HG03558 (cell line): ENCODE results near the gene IBSP.

Experiments used
- ATAC-seq: cut with Tn5 transposase; IDR thresholded peaks from one replicate; pipeline ENCODE4 v1.9.1; 2021; ENCODE audit warnings: moderate number of reproducible peaks; ENCODE audit not compliant: unreplicated experiment; ENCODE audit errors: extremely low read depth

Gene IBSP

GRCh38 chr4:87799301-87800113 lies at the start of gene IBSP:
Gene IBSP, plus strand, starts transcription at chr4:87799554. Its CDS starts 2,808 bp downstream, at chr4:87802362.
- ATAC-seq, result no peak

- no peak for ATAC-seq
Measured at GRCh38 chr4:87749883-87750282, 49.5 kb upstream of the IBSP start.

- ATAC-seq, result no peak
Measured at GRCh38 chr4:87758270-87758669, 41.1 kb upstream of the IBSP start.

GRCh38 chr4:87762311-87762710 lies 37.0 kb upstream of the IBSP start:
- ATAC-seq, result no peak

GRCh38 chr4:87781569-87781968 lies 17.8 kb upstream of the IBSP start:
- no peak for ATAC-seq

GRCh38 chr4:87783781-87784180 lies 15.6 kb upstream of the IBSP start:
- ATAC-seq, result no peak

GRCh38 chr4:87785731-87786509 lies 13.4 kb upstream of the IBSP start:
- ATAC-seq, result no peak

GRCh38 chr4:87802858-87803257 lies 3.5 kb downstream of the IBSP start:
- ATAC-seq, result no peak

- no peak for ATAC-seq
Measured at GRCh38 chr4:87803421-87803820, 4.1 kb downstream of the IBSP start.

GRCh38 chr4:87804871-87805270 lies 5.5 kb downstream of the IBSP start:
- ATAC-seq, result no peak

- ATAC-seq, result no peak
Measured at GRCh38 chr4:87805971-87806370, 6.6 kb downstream of the IBSP start.

- ATAC-seq, result no peak
Measured at GRCh38 chr4:87806520-87806919, 7.2 kb downstream of the IBSP start.

- no peak for ATAC-seq
Measured at GRCh38 chr4:87807402-87807801, 8.0 kb downstream of the IBSP start.

GRCh38 chr4:87811977-87812376 lies 12.6 kb downstream of the IBSP start:
- no peak for ATAC-seq

- no peak for ATAC-seq
Measured at GRCh38 chr4:87819281-87819919, 20.0 kb downstream of the IBSP start.

GRCh38 chr4:87823200-87823599 lies 23.8 kb downstream of the IBSP start:
- ATAC-seq, result no peak

- no peak for ATAC-seq
Measured at GRCh38 chr4:87823724-87824123, 24.4 kb downstream of the IBSP start.

- no peak for ATAC-seq
Measured at GRCh38 chr4:87824352-87824751, 25.0 kb downstream of the IBSP start.

GRCh38 chr4:87832669-87833068 lies 33.3 kb downstream of the IBSP start, which contains the start of gene MEPE:
Gene MEPE, plus strand, starts transcription at chr4:87832969. Its CDS starts 1,746 bp downstream, at chr4:87834715.
- ATAC-seq, result no peak

- no peak for ATAC-seq
Measured at GRCh38 chr4:87834401-87834800, 35.0 kb downstream of the IBSP start.

- ATAC-seq, result no peak
Measured at GRCh38 chr4:87835197-87835596, 35.8 kb downstream of the IBSP start.
